ENCODE measurements around the gene MLST8. TPM values are rescaled to one million over a fixed set of nuclear protein-coding genes. Genes with fewer than 3 reads are reported as not detected.

The MLST8 gene
- total RNA-seq = 10 to 100 TPM; 16.6 to 27.0 (median 19.1) TPM
- 10 to 100 TPM; 59.3 to 62.8 TPM for polyA plus RNA-seq

DNA sequence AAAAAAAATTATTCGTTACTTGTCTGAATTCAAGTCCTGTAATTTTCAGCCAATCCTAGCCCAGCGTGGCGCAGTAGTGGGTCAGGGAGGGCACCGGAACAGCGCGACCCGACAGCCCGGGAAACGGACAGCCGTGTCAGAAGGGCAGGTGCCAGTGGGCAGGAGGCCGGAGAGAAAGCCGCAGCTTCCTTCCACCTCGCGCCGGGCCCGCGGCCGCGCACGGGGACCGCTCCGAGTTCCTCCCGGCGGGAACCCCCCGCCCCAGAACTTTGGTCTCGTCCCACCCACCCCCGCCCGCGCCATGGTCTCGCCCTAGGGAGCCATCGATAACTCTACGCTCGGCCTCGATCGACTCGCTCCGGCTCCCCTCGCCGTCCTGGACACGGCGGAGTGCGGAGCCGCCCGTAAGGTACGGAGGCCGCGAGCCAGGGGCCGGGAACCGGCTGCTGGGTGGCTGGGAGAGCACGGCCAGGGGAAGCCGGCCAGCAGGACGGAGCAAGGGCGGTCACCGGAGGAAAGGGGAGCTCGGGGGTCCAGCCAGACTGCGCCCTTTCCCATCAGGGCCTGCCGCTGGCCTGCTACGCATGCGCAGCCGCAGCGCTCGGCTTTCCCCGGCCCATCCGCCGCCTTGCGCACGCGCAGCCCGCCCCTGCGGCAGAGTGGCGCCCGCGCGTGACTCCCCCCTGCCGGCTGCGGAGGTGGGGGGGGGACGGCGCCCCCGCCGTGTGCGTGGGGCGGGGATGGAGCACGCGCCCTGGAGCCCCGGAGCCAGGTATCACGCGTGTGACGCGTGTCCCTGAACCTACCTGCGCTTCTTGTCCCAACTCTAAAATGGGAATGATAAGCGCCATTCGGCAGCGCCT lies at the start of gene MLST8:
MLST8 (plus strand) TSS at position 351 of the 863 bp plus-strand sequence. CDS start 632 bp downstream, outside the sequence.
- 0 to 1% methylated on average over 63 to 93 of the region's 93 CpGs for WGBS, 2 donors
- FAIRE-seq = no peak

GRCh38 chr16:2155977-2156848 lies 49.0 kb upstream of the MLST8 start:
- no peaks in the 10 kb centered on the region for H3K9me3 ChIP-seq
- no peaks in the 10 kb centered on the region for H3K27me3 ChIP-seq
- H3K4me1 ChIP-seq = peaks cover 29 to 37% (median 36%) of the 10 kb centered on the region in 3 donors
- peak overlapping the region in 3 of 4 donors; percentile 23 to 60 (median 47) for H3K27ac ChIP-seq
- FAIRE-seq = no peak
- TF ChIP-seq, protein P1, sequence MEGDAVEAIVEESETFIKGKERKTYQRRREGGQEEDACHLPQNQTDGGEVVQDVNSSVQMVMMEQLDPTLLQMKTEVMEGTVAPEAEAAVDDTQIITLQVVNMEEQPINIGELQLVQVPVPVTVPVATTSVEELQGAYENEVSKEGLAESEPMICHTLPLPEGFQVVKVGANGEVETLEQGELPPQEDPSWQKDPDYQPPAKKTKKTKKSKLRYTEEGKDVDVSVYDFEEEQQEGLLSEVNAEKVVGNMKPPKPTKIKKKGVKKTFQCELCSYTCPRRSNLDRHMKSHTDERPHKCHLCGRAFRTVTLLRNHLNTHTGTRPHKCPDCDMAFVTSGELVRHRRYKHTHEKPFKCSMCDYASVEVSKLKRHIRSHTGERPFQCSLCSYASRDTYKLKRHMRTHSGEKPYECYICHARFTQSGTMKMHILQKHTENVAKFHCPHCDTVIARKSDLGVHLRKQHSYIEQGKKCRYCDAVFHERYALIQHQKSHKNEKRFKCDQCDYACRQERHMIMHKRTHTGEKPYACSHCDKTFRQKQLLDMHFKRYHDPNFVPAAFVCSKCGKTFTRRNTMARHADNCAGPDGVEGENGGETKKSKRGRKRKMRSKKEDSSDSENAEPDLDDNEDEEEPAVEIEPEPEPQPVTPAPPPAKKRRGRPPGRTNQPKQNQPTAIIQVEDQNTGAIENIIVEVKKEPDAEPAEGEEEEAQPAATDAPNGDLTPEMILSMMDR (IDR thresholded peaks at IDR 0.05) = no peak
- no peaks in the 10 kb centered on the region for H3K36me3 ChIP-seq
- WGBS, 2 donors = 7 to 9% methylated on average over 36 to 42 of the region's 47 CpGs
- no peak for ATAC-seq
- peak overlapping the region; percentile 44 to 59 (median 50) for H3K4me3 ChIP-seq
- peak in 3 of 6 donors; percentile 39 to 83 (median 60) for DNase-seq
- intact Hi-C loops (cut with DNase I) = no loop called here

More for the DNA sequence above, at the start of gene MLST8:
- TF ChIP-seq, protein P1 (IDR thresholded peaks at IDR 0.05) = no peak
- peaks cover 0 to 8% (median 0%) of the 10 kb centered on the region in 3 donors for H3K4me1 ChIP-seq
- peaks cover 0 to 23% (median 5%) of the 10 kb centered on the region in 3 donors for H3K36me3 ChIP-seq
- H3K27ac ChIP-seq = peak within 1 kb of the TSS; percentile 90 to 95 (median 94)
- ATAC-seq (peak; percentile 91 to 96 (median 94)), DNase-seq (peak; percentile 81 to 95 (median 88))
- no peaks in the 10 kb centered on the region for H3K27me3 ChIP-seq
- peak within 1 kb of the TSS; percentile 65 to 93 (median 85) for H3K4me3 ChIP-seq
- intact Hi-C loops (cut with DNase I) = no loop called here
- no peaks in the 10 kb centered on the region for H3K9me3 ChIP-seq

DNA sequence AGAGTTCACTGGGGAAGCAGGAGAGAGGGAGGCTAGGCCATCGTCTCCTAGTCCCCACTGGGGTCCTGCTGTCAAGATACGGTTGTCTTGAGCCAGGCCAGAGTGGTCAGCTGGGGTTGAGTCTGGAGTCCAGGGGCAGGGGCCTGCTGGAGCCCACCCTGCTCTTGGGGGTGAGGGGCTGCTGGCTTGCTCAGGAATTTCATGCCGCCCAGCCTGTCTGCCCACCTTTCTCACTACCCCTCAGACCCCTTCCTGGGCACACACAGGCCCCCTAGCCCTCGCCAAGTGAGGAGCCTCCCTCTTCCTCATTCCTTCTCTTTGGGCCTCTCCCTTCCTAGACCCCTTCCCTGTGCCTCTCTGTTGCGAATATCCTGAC lies 48.4 kb upstream of the MLST8 start:
- DNase-seq (peak in 1 of 6 donors; percentile 18), FAIRE-seq (no peak), ATAC-seq (no peak)
- no peaks in the 10 kb centered on the region for H3K9me3 ChIP-seq
- no peaks in the 10 kb centered on the region for H3K36me3 ChIP-seq
- WGBS, 2 donors = 65 to 72% methylated on average over 5 of the region's 5 CpGs
- peaks cover 23 to 31% (median 30%) of the 10 kb centered on the region in 3 donors for H3K4me1 ChIP-seq
- TF ChIP-seq, protein P1 (IDR thresholded peaks at IDR 0.05) = no peak
- peak overlapping the region in 2 of 4 donors; percentile 52 to 59 for H3K4me3 ChIP-seq
- no peaks in the 10 kb centered on the region for H3K27me3 ChIP-seq
- intact Hi-C loops (cut with DNase I) = no loop called here
- H3K27ac ChIP-seq = peak overlapping the region in 2 of 4 donors; percentile 39 to 60

GRCh38 chr16:2157480-2158261 lies 47.6 kb upstream of the MLST8 start:
- Histone ChIP-seq H3K27me3 (no peaks in the 10 kb centered on the region), H3K36me3 (no peaks in the 10 kb centered on the region), H3K4me3 (peak overlapping the region in 1 of 4 donors; percentile 17), H3K4me1 (peaks cover 14 to 24% (median 22%) of the 10 kb centered on the region in 3 donors), H3K9me3 (no peaks in the 10 kb centered on the region), H3K27ac (peak overlapping the region in 3 of 4 donors; percentile 22 to 39 (median 34))
- DNase-seq = peak in 3 of 6 donors; percentile 42 to 54 (median 42)
- no peak for FAIRE-seq
- intact Hi-C loops (cut with DNase I) = no loop called here
- no peak for ATAC-seq
- WGBS, 2 donors = 29 to 31% methylated on average over 27 of the region's 27 CpGs
- TF ChIP-seq, protein P1 (IDR thresholded peaks at IDR 0.05) = no peak
